Measurements from ENCODE around the gene EPPIN.

Gene EPPIN

GRCh38 chr20:45527294-45527693 lies 19.9 kb downstream of the EPPIN start:
- DNase-seq: no peak

DNA sequence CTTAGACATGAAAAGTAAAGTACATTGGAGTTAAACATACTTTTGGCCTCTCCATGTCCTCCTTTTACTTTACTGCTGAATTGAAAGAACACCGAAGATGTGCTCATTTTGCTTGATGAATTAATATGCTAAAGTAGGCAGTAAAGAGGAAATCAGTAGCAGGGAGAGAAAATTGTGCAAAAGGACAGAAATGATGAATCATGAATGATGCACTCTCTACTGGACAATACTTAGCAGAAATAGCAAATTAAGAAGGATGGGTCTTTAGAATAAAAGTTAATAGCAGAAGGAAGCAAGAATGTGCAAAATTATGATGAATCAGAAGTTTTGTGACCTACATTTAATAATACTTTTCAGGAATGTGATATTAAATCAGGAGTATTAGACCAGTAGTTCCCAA lies 23.4 kb downstream of the EPPIN start:
- DNase-seq: no peak

GRCh38 chr20:45518282-45518681 lies 28.9 kb downstream of the EPPIN start:
- DNase-seq: no peak

DNA sequence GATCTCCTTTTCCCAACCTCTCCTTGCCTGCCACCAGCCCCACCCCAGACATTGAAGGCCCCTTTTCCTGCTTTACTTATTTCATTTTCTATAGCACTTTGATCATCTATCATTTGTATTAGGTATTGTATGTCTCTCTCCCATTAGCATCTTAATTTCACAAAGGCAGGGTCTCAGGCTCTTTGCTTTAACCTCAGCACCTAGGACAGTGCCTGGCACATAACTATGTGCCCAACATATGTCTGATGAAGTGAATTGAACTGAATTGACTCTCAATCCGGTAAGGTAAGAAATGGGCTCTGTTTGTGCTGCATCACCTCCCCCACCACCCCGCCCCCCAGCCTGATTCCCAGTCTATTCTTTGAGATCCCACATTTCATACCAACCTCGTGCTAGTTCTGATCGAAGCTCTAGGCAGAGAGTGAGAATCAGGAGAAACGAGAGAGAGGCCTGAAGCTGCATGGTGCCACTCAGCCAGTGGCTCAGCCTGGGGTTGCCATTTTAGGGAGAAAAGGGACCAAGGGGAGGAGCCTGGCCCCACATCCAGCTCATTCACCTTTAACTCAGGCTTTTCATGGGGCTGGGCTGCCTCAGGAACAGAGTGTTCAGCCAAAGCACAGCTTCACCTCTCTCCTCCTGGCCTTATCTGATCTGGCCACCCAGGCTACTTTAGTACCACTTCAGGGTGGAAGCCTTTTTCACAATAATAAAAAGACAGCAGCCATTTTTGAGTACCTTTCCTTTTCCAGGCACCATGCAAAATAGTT lies 31.9 kb downstream of the EPPIN start, which contains the start of gene SPINT3:
TSS of gene SPINT3 (minus strand) at position 476 of the 767 bp plus-strand sequence. CDS start at position 462, 14 bp downstream.
- no peak for DNase-seq

DNA sequence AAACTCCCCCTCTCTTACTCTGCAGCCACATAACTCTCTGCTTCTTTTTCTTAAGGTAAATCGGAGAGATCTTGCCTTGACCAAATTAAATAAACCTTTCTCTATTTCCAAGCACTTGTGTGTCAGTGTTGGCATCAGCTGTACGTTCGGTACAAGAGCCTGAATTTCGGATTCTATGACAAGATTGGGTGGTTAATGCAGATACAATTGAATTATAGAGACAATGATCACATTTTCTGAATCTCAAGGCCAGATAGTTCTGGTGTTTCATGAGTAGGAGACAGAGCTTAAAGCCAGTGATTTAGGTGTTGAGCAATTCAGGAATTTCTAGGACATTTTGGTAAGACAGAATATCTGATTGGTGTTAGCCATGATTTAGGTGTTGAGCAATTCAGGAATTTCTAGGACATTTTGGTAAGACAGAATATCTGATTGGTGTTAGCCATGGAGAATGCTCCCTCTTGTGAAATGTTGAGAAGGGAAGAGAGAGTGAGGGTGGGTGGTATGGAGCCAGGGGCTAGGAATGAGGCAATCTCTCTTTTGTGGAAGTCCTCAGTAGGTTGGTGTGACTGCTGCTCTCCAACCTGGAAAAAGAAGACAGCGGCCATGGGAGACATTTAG lies 36.8 kb downstream of the EPPIN start:
- DNase-seq: no peak

- no peak for DNase-seq
Observed at GRCh38 chr20:45509091-45509490, 38.1 kb downstream of the EPPIN start.

DNA sequence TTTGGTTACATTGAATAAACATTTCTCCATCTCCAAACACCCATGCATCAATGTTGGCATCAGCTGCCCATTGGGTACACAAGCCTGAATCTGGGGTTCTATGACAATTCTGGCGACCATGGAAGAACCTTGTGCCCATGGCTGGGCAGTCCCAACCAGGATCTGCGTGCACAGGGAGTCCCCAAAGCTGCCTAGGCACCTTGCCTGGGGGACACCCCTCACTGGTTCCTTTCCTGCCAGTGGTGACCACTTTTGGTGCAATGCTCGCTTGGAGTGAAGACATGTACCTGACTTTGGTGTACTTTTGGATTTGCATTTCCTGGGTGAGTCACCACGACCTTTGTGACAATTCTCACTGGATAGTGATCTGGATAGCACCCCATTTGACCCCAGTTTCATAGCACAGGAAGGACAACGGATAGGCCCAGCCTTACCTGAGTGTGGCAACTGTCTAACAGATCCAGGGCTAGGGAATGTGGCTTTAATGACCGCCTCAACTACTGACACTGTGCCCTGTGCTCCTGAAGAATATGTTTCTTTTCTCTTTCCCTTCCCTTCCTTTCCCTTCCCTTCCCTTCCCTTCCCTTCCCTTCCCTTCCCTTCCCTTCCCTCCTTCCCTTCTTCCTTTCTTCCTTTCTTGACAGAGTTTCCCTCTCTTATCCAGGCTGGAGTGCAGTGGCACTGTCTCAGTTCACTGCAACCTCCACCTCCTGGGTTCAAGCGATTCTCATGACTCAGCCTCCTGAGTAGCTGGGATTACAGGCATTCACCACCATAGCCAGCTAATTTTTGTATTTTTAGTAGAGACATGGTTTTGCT lies 38.9 kb downstream of the EPPIN start:
- no peak for DNase-seq

DNA sequence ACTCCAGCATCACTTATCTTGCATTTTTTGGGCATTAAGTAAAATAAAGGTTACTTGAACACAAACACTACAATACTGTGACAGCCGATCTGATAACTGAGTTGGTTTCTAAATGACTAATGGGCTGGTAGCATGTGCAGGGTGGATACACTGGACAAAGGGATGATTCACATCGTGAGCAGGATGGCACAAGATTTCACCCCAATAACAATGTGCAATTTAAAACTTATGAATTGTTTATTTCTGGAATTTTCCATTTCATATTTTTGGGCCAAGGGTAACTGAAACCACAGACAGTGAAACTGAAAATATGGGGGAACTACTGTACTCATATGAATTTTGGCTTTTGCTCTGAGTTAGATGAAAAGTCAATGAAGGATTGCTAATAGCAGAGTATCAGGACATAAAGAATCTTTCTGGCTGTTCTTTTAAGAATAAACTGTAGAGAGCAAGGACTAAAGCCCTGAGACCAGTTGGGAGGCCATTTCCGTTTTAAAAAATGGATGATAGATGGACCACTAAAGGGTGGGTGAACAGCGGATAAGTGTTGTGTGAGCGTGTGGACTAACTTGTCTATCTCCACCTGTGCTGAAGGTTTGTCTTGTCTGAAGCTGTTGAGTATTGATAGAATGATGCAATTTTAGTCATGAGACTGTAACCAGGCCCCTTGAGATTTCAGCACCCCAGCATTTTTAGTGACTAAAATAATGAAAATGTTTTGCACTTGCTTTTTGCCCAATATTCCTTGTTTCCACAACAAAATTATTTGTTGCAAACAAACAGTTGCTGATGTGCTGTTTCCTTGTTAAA lies 40.0 kb downstream of the EPPIN start:
- DNase-seq: no peak

DNA sequence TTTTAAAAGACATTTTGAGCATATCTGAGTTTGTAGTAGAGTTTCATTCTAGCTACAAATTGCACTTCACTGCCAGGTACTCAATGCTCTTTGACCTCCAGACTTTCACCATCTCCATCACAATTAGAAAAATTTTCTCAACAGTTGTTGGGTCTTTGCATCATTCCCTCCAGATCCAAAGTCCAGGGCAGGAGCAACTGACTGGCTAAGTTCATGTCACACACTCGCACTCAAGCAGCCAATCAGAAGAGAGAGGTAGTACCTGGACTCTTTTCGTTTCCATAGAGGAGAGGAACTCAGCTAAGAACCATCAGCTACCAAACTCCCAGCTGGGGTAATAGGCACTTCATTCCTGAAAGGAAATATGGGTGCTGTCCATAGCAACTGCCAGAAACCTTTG lies 40.8 kb downstream of the EPPIN start:
- DNase-seq: no peak

GRCh38 chr20:45503403-45503802 lies 43.8 kb downstream of the EPPIN start:
- no peak for DNase-seq

DNA sequence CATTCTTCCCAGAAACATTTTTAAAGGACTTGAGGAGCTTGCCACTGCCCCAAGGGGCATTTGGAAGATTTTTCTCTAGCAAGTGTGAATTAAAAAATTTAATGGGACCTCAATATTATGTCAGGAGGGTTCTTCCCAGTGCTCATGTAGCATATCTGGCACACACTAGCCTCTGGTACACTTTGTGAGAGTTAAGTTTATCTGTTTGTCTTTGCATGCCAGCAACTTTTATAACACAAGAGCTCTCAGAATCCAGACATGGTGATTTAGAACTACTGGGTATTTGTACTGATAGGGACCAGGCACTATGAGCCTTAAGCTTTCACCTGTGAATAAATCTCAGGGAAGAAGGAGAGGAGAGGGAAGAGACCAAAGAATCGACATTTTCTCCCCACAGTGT lies 44.6 kb downstream of the EPPIN start:
- no peak for DNase-seq

DNA sequence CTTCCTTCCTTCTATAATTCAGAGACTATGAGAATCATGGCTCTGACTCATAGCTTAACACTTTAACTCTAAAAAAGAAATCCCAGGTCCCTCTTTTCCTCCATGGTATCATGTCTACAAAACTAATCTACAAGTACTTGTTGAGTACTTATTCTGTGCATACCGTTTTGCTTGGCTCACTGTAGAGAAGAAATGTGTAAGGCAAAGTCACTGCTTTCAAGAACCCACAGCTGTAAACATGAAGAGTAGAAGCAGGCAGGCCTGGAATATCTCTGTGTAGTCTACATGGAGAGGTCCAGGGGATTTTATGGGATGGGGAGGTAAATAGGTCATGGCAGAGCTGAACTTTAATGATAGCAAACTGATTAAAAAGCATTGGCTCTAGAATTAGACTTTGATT lies 45.6 kb downstream of the EPPIN start:
- DNase-seq: no peak

GRCh38 chr20:45500022-45500421 lies 47.2 kb downstream of the EPPIN start:
- no peak for DNase-seq

GRCh38 chr20:45497971-45498494 lies 49.2 kb downstream of the EPPIN start:
- DNase-seq: no peak

DNA sequence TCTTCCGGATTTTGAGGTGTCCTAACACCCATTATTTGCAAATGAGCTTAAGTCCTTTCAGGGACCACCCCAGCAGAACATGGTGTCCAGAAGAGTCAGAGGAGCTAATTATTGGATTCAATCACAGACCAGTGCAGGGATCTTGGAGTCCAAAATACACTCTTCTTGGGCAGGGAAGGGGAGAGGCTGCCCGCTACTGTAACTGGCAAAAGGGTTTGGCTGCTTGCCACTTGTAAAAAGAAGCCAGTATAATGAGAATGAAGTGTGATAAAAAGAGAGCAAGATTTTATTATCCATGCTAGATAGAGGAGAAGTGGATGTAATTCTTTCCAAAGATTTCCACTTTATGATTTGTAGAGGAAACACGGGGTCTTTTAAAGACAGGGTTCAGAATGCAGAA lies 51.0 kb downstream of the EPPIN start:
- no peak for DNase-seq

DNA sequence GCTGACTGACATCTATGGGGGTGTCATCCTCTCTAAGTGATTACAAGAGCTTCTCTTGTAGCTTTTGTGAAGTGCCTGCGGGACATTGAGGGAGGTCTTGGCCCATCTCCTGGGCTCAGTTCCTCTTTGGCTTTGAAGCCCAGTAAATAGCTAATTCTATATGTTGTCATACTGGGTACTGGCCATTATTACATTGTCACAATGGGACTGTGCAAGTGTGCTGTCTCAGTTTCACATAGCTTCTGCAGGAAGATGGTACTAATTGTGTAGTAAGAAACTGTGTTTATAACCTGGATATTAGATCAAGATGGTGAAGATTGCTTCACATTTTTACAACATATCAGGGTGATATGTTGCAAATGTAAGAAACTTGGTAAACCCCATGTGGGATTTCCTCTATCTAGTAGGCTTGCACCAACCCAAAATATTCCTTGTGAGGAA lies 51.7 kb downstream of the EPPIN start:
- DNase-seq: no peak

Data from activated T-cell treated with anti-CD3 and anti-CD28 coated beads for 4 hours (primary cell).